Measurements from ENCODE around the gene ZNF569. TPM values are rescaled to one million over a fixed set of nuclear protein-coding genes. Genes with fewer than 3 reads are reported as not detected.
A peak's percentile ranks its signal among the peaks of the same experiment; 100 is the strongest.

ZNF569 gene
- total RNA-seq, 1 experiment from 2014 or later = 9.5 TPM

- TF ChIP-seq CTCF (conservative IDR thresholded peaks at IDR 0.05; ENCODE audit: low read depth, low read length) (no peak), EZH2 (IDR thresholded peaks at IDR 0.05; ENCODE audit: borderline replicate concordance, low read depth, low read length, poor library complexity, severe bottlenecking) (no peak)
- Histone ChIP-seq H3K4me3 (ENCODE audit: low read depth, low read length, poor library complexity, severe bottlenecking) (peak overlapping the region; percentile 34), H3K36me3 (ENCODE audit: insufficient read depth, low read length, poor library complexity, severe bottlenecking) (no peaks in the 10 kb centered on the region), H3K27ac (ENCODE audit: low read depth, low read length, poor library complexity, severe bottlenecking) (no peak overlapping the region), H3K9me3 (ENCODE audit: low read depth, low read length, poor library complexity, severe bottlenecking) (peaks cover 29% of the 10 kb centered on the region), H3K27me3 (replicated peaks; ENCODE audit: insufficient read depth, low read depth, low read length, poor library complexity) (no peaks in the 10 kb centered on the region), H3K4me1 (ENCODE audit: insufficient read depth, low read length, poor library complexity, severe bottlenecking) (no peaks in the 10 kb centered on the region)
- ChIA-PET CTCF (interaction anchor here (0.6 kb wide), 1 partner anchor 16 kb away, joined by 5 read pairs; no protein-coding TSS in a partner anchor), POLR2A (ENCODE audit: low non-redundant PET) (interaction anchor here (0.6 kb wide), 1 partner anchor 86 kb away, joined by 4 read pairs; no protein-coding TSS in a partner anchor)
- no TSS peak for BruUV-seq (replicated peaks)
- DNase-seq (ENCODE audit: low spot score) = no peak
- intact Hi-C loops (cut with micrococcal nuclease; ENCODE audit: unreplicated experiment) = no loop called here
Observed at GRCh38 chr19:37505958-37506386, 38.7 kb upstream of the ZNF569 start.

- no peak for TF ChIP-seq CTCF (conservative IDR thresholded peaks at IDR 0.05; ENCODE audit: low read depth, low read length)
- Histone ChIP-seq H3K4me3 (ENCODE audit: low read depth, low read length, poor library complexity, severe bottlenecking) (no peak overlapping the region), H3K9me3 (ENCODE audit: low read depth, low read length, poor library complexity, severe bottlenecking) (peaks cover 55% of the 10 kb centered on the region), H3K4me1 (ENCODE audit: insufficient read depth, low read length, poor library complexity, severe bottlenecking) (no peaks in the 10 kb centered on the region), H3K36me3 (ENCODE audit: insufficient read depth, low read length, poor library complexity, severe bottlenecking) (no peaks in the 10 kb centered on the region), H3K27ac (ENCODE audit: low read depth, low read length, poor library complexity, severe bottlenecking) (no peak overlapping the region), H3K27me3 (replicated peaks; ENCODE audit: insufficient read depth, low read depth, low read length, poor library complexity) (no peaks in the 10 kb centered on the region)
- intact Hi-C loops (cut with micrococcal nuclease; ENCODE audit: unreplicated experiment) = no loop called here
- ChIA-PET CTCF (no interaction called here), POLR2A (ENCODE audit: low non-redundant PET) (no interaction called here)
- DNase-seq (ENCODE audit: low spot score) = no peak
- BruUV-seq (replicated peaks) = no TSS peak
Observed at GRCh38 chr19:37492213-37492612, 25.0 kb upstream of the ZNF569 start.

DNA sequence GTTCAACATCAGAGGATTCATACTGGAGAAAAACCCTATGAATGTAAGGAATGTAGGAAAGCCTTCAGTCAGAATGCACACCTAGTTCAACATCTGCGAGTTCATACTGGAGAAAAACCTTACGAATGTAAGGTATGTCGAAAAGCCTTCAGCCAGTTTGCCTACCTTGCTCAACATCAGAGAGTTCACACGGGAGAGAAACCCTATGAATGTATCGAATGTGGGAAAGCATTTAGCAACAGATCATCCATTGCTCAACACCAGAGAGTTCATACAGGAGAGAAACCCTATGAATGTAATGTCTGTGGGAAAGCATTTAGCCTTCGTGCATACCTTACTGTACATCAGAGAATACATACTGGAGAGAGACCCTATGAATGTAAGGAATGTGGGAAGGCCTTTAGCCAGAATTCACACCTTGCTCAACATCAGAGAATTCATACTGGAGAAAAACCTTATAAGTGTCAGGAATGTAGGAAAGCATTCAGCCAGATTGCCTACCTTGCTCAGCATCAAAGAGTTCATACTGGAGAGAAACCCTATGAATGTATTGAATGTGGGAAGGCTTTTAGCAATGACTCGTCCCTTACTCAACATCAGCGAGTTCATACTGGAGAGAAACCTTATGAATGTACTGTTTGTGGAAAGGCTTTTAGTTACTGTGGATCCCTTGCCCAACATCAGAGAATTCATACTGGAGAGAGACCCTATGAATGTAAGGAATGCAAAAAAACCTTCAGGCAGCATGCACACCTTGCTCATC, 17.3 kb upstream of the ZNF569 start:
- Histone ChIP-seq H3K27ac (ENCODE audit: low read depth, low read length, poor library complexity, severe bottlenecking) (no peak overlapping the region), H3K27me3 (replicated peaks; ENCODE audit: insufficient read depth, low read depth, low read length, poor library complexity) (no peaks in the 10 kb centered on the region), H3K4me3 (ENCODE audit: low read depth, low read length, poor library complexity, severe bottlenecking) (no peak overlapping the region), H3K9me3 (ENCODE audit: low read depth, low read length, poor library complexity, severe bottlenecking) (peaks cover 79% of the 10 kb centered on the region), H3K36me3 (ENCODE audit: insufficient read depth, low read length, poor library complexity, severe bottlenecking) (peaks cover 16% of the 10 kb centered on the region), H3K4me1 (ENCODE audit: insufficient read depth, low read length, poor library complexity, severe bottlenecking) (no peaks in the 10 kb centered on the region)
- TF ChIP-seq EZH2 (IDR thresholded peaks at IDR 0.05; ENCODE audit: borderline replicate concordance, low read depth, low read length, poor library complexity, severe bottlenecking) (no peak), CTCF (conservative IDR thresholded peaks at IDR 0.05; ENCODE audit: low read depth, low read length) (no peak)
- BruUV-seq (replicated peaks) = no TSS peak
- POLR2A ChIA-PET (ENCODE audit: low non-redundant PET) = no interaction called here
- intact Hi-C loops (cut with micrococcal nuclease; ENCODE audit: unreplicated experiment) = no loop called here
- CTCF ChIA-PET = no interaction called here
- no peak for DNase-seq (ENCODE audit: low spot score)
